GM13976 (cell line): ENCODE data around the gene PTPRJ.

Source experiments
- DNase-seq: peaks from one replicate; pipeline ENCODE4 v3.0.0; 2012; ENCODE audit warnings: low spot score
- in situ Hi-C: fragments of 300-500 bp; cut with MboI; formaldehyde crosslinking; loops from one replicate; pipeline ENCODE4 v1.12.0; 2022; ENCODE audit warnings: low sequenced_read_pairs, mixed read lengths, inconsistent platforms; ENCODE audit not compliant: unreplicated experiment
- TF ChIP-seq, protein P1 (sequence below): IDR thresholded peaks from 2 replicates; pipeline ENCODE4 v1.5.1; 2012; ENCODE audit warnings: borderline replicate concordance, mild to moderate bottlenecking; ENCODE audit not compliant: insufficient read depth; ENCODE audit errors: extremely low read depth, missing control alignments, control extremely low read depth

Gene PTPRJ

DNA sequence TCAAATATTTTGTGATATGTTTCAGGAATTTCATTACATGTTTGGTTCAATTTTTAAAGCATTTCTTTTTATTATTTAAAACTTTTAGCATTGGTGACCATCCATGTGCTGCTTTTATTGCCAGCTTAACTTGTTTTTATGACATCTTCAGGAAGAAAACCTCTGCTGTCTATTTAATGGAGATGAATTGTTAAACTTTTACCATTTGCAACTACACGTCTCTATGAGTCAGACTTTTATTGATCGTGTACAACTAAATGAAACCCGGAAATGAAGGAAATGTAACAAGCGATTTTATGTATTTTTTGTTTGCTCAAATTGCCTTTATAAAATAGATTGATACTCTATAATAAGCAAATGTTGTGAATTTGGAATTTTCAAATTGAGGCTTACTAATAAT, 113.0 kb downstream of the PTPRJ start:
- TF ChIP-seq, protein P1, sequence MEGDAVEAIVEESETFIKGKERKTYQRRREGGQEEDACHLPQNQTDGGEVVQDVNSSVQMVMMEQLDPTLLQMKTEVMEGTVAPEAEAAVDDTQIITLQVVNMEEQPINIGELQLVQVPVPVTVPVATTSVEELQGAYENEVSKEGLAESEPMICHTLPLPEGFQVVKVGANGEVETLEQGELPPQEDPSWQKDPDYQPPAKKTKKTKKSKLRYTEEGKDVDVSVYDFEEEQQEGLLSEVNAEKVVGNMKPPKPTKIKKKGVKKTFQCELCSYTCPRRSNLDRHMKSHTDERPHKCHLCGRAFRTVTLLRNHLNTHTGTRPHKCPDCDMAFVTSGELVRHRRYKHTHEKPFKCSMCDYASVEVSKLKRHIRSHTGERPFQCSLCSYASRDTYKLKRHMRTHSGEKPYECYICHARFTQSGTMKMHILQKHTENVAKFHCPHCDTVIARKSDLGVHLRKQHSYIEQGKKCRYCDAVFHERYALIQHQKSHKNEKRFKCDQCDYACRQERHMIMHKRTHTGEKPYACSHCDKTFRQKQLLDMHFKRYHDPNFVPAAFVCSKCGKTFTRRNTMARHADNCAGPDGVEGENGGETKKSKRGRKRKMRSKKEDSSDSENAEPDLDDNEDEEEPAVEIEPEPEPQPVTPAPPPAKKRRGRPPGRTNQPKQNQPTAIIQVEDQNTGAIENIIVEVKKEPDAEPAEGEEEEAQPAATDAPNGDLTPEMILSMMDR, result no peak
- DNase-seq, result no peak
- in situ Hi-C loops, result no loop called here

- in situ Hi-C loops, result no loop called here
- TF ChIP-seq, protein P1, result no peak
- no peak for DNase-seq
Measured at GRCh38 chr11:48093795-48094642, 113.7 kb downstream of the PTPRJ start.

DNA sequence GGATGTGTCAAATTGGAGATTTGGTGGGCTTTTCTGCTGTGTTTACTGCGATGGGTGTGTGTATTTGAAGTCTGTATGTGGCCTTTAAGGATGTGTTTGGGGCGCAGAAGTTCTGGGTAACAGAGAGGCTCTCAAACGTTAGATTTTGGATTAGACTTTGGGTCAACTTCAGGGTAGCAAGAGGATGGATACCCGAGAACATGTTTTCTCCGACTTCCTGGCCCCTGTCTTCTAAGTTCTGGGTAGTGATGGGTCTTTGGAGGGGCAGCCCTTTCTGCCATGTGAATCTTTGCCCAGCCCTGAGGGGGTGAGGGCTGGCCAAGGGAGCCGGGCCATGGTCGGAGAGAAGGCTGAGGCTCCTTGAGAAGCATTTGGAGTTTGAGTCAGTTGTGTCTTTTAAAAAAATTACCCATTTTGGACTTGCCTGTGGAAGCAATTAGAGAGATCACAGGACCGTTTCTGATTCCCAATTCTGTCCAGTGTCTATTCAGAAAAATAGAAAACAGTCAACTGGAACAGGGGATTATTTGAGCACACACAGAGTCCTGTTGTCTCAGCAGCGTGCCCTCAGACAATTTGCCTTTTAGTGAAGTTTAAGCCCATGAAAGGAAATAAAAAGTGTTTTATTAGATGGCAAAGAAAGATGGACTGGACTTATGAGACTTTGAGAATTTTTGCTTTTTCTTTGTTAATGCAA, 114.4 kb downstream of the PTPRJ start:
- TF ChIP-seq, protein P1, result no peak
- no peak for DNase-seq
- in situ Hi-C loops, result no loop called here

DNA sequence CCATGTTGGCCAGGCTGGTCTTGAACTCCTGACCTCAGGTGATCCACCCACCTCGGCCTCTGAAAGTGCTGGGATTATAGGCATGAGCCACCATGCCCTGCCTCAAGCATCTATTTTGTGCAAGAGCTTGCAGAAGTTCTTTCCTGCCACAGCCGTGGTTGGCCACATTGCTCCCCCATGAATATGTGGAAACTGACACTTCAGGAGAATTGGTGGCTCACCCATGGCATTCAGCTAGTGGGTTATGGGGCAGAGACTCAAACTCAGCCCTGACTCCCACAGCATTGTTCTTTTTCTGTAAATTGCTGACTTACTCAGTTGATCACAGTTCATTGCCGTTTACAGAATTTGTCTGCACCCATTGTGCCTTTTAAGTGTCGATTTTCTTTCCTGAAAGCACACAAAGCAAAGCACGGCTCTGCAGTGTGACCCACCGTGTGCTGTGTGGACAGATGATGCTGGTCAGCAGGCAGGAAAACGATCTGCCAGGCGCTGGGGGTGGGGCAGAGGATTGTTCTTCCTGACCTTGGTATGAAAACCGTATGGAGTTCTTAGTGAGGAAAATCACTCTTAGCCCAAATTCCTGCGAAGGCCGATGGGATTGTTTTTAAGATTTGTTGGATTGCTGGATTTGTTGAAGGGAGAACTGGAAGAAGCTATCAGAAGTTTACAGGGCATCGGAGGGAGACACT, 115.6 kb downstream of the PTPRJ start:
- in situ Hi-C loops, result no loop called here
- TF ChIP-seq, protein P1, result no peak
- no peak for DNase-seq

- no peak for DNase-seq
- in situ Hi-C loops, result no loop called here
- TF ChIP-seq, protein P1, result no peak
Measured at GRCh38 chr11:48096588-48097525, 116.5 kb downstream of the PTPRJ start.
